Type B pancreatic cell (in vitro differentiated cells): Measurements from ENCODE around the gene NLE1. TPM values are rescaled to one million over a fixed set of nuclear protein-coding genes. Genes with fewer than 3 reads are reported as not detected.
A peak's percentile ranks its signal among the peaks of the same experiment; 100 is the strongest.

Source experiments
- DNase-seq: peaks from one replicate; pipeline ENCODE4 v3.0.0; 2021; ENCODE audit warnings: mixed read lengths; ENCODE audit not compliant: unreplicated experiment; ENCODE audit errors: extremely low spot score
- H3K27ac Mint-ChIP-seq: 2 replicates; pipeline ENCODE4 v1.8.0; 2021; ENCODE audit warnings: mild to moderate bottlenecking, mixed read lengths
- H3K27me3 Mint-ChIP-seq: 2 replicates; pipeline ENCODE4 v1.8.0; 2021; ENCODE audit warnings: mixed read lengths
- H3K36me3 Mint-ChIP-seq: 2 replicates; pipeline ENCODE4 v1.8.0; 2021; ENCODE audit warnings: mixed read lengths
- H3K4me1 Mint-ChIP-seq: one replicate; pipeline ENCODE4 v1.8.0; 2021; ENCODE audit warnings: mixed read lengths; ENCODE audit not compliant: unreplicated experiment
- H3K4me3 Mint-ChIP-seq: 2 replicates; pipeline ENCODE4 v1.8.0; 2021; ENCODE audit warnings: mild to moderate bottlenecking, mixed read lengths
- H3K9me3 Mint-ChIP-seq: 2 replicates; pipeline ENCODE4 v1.8.0; 2021; ENCODE audit warnings: mixed read lengths
- CTCF ChIP-seq: fragments of 200-600 bp; sonication (generic); conservative IDR thresholded peaks from 2 replicates; pipeline ENCODE4 v1.5.0; 2021; ENCODE audit warnings: antibody characterized with exemption, mild to moderate bottlenecking
- total RNA-seq: library from RNA; stranded (reverse); gene quantifications from 2 replicates; pipeline ENCODE4 v1.2.1, GENCODE V29; 2021; ENCODE audit warnings: low replicate concordance

Gene NLE1
- total RNA-seq, 1 donor from 2014 or later: 24.9 TPM

GRCh38 chr17:35082073-35082657 lies 59.9 kb downstream of the NLE1 start:
- peaks cover 7% of the 10 kb centered on the region for H3K4me1 Mint-ChIP-seq
- no peaks in the 10 kb centered on the region for H3K36me3 Mint-ChIP-seq

GRCh38 chr17:35081638-35082037 lies 60.5 kb downstream of the NLE1 start:
- Mint-ChIP-seq H3K36me3 (no peaks in the 10 kb centered on the region), H3K27ac (no peak overlapping the region), H3K4me3 (no peak overlapping the region), H3K4me1 (peaks cover 3% of the 10 kb centered on the region), H3K9me3 (no peaks in the 10 kb centered on the region), H3K27me3 (no peaks in the 10 kb centered on the region)
- no peak for TF ChIP-seq CTCF
- DNase-seq: no peak

More at GRCh38 chr17:35082073-35082657, 59.9 kb downstream of the NLE1 start:
- Mint-ChIP-seq H3K27ac (peak overlapping the region; percentile 72), H3K27me3 (no peaks in the 10 kb centered on the region), H3K4me3 (peak overlapping the region; percentile 34), H3K9me3 (no peaks in the 10 kb centered on the region)
- no peak for TF ChIP-seq CTCF
- no peak for DNase-seq

- peaks cover 5% of the 10 kb centered on the region for H3K4me1 Mint-ChIP-seq
- H3K9me3 Mint-ChIP-seq: no peaks in the 10 kb centered on the region
- H3K4me3 Mint-ChIP-seq: no peak overlapping the region
- no peaks in the 10 kb centered on the region for H3K36me3 Mint-ChIP-seq
- no peak for DNase-seq
- no peak overlapping the region for H3K27ac Mint-ChIP-seq
- no peak for TF ChIP-seq CTCF
- H3K27me3 Mint-ChIP-seq: no peaks in the 10 kb centered on the region
These were observed 61.6 kb downstream of the NLE1 start for GRCh38 chr17:35080536-35080935.

GRCh38 chr17:35079547-35080423 lies 62.3 kb downstream of the NLE1 start:
- H3K9me3 Mint-ChIP-seq: no peaks in the 10 kb centered on the region
- peak overlapping the region; percentile 5 for H3K27ac Mint-ChIP-seq
- peaks cover 10% of the 10 kb centered on the region for H3K4me1 Mint-ChIP-seq
- no peak overlapping the region for H3K4me3 Mint-ChIP-seq
- no peak for TF ChIP-seq CTCF
- no peak for DNase-seq
- H3K27me3 Mint-ChIP-seq: no peaks in the 10 kb centered on the region
- H3K36me3 Mint-ChIP-seq: no peaks in the 10 kb centered on the region

Other genes with a start within 250 kb of the NLE1 start
- gene CCT6B, start 180.8 kb downstream of the NLE1 start, total RNA-seq: 1.5 and 1.8 TPM in 2 replicates
- gene ZNF830, start 180.8 kb downstream of the NLE1 start, total RNA-seq: 21.9 and 22.8 TPM in 2 replicates
- gene LIG3, start 161.8 kb downstream of the NLE1 start, total RNA-seq: 52.6 and 73.0 TPM in 2 replicates
- gene RFFL, start 78.6 kb downstream of the NLE1 start, total RNA-seq: 19.9 and 38.7 TPM in 2 replicates
- gene RAD51D, start 22.4 kb downstream of the NLE1 start, total RNA-seq: 8.3 and 12.4 TPM in 2 replicates
- not detected in 2 replicates for gene FNDC8, start 20.7 kb downstream of the NLE1 start, total RNA-seq
- gene UNC45B, start 5.5 kb upstream of the NLE1 start, total RNA-seq: 0.56 TPM in 1 of 2 replicates, not detected in the other
- not detected in 2 replicates for gene SLC35G3, start 52.1 kb upstream of the NLE1 start, total RNA-seq
- gene SLFN5, start 100.8 kb upstream of the NLE1 start, total RNA-seq: 21.7 and 42.1 TPM in 2 replicates
- gene SLFN11, start 231.3 kb upstream of the NLE1 start, total RNA-seq: 19.8 and 30.7 TPM in 2 replicates